Gastrocnemius medialis (tissue), 4 donors: ENCODE data around the gene OSTN. TPM values are rescaled to one million over a fixed set of nuclear protein-coding genes. Genes with fewer than 3 reads are reported as not detected.

ENCODE experiments used
- ATAC-seq, 2 donors: fragments of 150-250 bp; one replicate each; pipeline ENCODE4 v1.9.1; 2016
- DNase-seq, 2 donors: peaks; one replicate each; pipeline ENCODE4 v3.0.0-alpha.2; 2019
- H3K27ac ChIP-seq, 4 donors: fragments of 200-600 bp; sonication (generic); 1 replicate in 1 of 4; 2 replicates in 3 of 4; pipeline ENCODE4 v1.5.1; 2016 to 2018; ENCODE audit warnings: mild to moderate bottlenecking in 2 of 4, moderate library complexity in 1 of 4
- H3K27me3 ChIP-seq, 3 donors: fragments of 200-600 bp; sonication (generic) in 2 of 3; 1 replicate in 1 of 3; 2 replicates in 2 of 3; pipeline versions ENCODE4 v1.5.1 to v1.6.0; 2016 to 2019; ENCODE audit warnings: mild to moderate bottlenecking in 1 of 3, moderate library complexity in 1 of 3
- H3K36me3 ChIP-seq, 2 donors: fragments of 200-600 bp; sonication (generic) in 1 of 2; one replicate each; pipeline ENCODE4 v1.5.1; 2017 to 2018
- H3K4me1 ChIP-seq, 2 donors: fragments of 200-600 bp; sonication (generic) in 1 of 2; one replicate each; pipeline ENCODE4 v1.5.1; 2016 to 2017; ENCODE audit warnings: mild to moderate bottlenecking in 2 of 2
- H3K4me3 ChIP-seq, 4 donors: fragments of 200-600 bp; sonication (generic) in 3 of 4; 1 replicate in 1 of 4; 2 replicates in 3 of 4; pipeline ENCODE4 v1.5.1; 2016 to 2019; ENCODE audit warnings: mild to moderate bottlenecking in 2 of 4
- H3K9me3 ChIP-seq, 3 donors: fragments of 200-600 bp; sonication (generic) in 2 of 3; 1 replicate in 1 of 3; 2 replicates in 2 of 3; pipeline ENCODE4 v1.5.1; 2016 to 2019
- CTCF ChIP-seq, 5 experiments: fragments of 450-650 bp in 3 of 5; fragments of 200-600 bp in 2 of 5; sonication (generic) in 2 of 5; IDR thresholded peaks in 4 of 5; conservative IDR thresholded peaks in 1 of 5; 1 replicate in 4 of 5; 2 replicates in 1 of 5; pipeline ENCODE4 v1.5.1; 2016 to 2019; ENCODE audit warnings: antibody characterized with exemption in 5 of 5, mild to moderate bottlenecking in 3 of 5, moderate library complexity in 3 of 5
- POLR2A ChIP-seq, 2 donors: fragments of 450-650 bp; IDR thresholded peaks; one replicate each; pipeline ENCODE4 v1.6.1; 2017; ENCODE audit warnings: antibody characterized with exemption in 2 of 2, mild to moderate bottlenecking in 2 of 2, moderate library complexity in 2 of 2
- in situ Hi-C, 4 donors: fragments of 200-750 bp; cut with MboI; loops; one replicate each; pipeline versions ENCODE4 v1.15.0 to v1.8.0; 2017; ENCODE audit warnings: low sequenced_read_pairs in 4 of 4
- intact Hi-C: fragments of 100-400 bp; cut with DNase I; formaldehyde crosslinking; loops from one replicate; pipeline ENCODE4 v1.15.1; 2023; ENCODE audit warnings: low total_unique reads
- total RNA-seq, 4 donors: library from RNA; depleted of rRNA; stranded (reverse); fragments of >200 nt; gene quantifications; one replicate each; pipeline versions ENCODE4 v1.1.0 to v1.2.3, GENCODE V29; 2016

OSTN gene
- under 1 TPM in 1 of 4 donors, not detected in 3; 0.07 TPM for total RNA-seq

DNA sequence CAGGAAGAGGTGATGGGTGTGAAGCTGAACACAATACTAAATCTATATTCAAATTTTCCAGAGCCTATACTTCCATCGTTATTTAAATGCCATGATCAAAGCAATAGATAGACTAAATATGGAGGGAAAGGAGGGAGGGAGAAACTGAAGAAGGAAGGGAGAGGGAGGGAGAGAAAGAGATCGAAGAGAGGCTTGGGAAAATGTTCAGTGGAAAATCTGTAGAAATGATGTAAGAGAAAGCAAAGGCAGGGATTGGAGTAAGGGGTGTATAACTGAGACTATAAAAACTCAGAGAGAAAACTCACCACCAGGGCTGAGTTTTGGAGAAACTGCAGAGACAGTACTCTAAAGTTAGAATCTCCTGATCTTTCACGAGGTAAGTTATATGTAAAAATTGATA lies at the start of gene OSTN:
TSS of gene OSTN (plus strand) at position 310 of the 400 bp plus-strand sequence. CDS start 13,292 bp downstream, outside the sequence.
- Histone ChIP-seq H3K4me3 (no peak within 1 kb of the TSS), H3K27me3 (no peaks in the 10 kb centered on the region), H3K9me3 (no peaks in the 10 kb centered on the region), H3K4me1 (no peaks in the 10 kb centered on the region), H3K36me3 (no peaks in the 10 kb centered on the region), H3K27ac (no peak within 1 kb of the TSS)
- intact Hi-C loops = no loop called here
- no peak for TF ChIP-seq POLR2A (IDR thresholded peaks at IDR 0.05)
- DNase-seq (no peak), ATAC-seq (no peak)
- in situ Hi-C loops = no loop called here

- H3K27ac ChIP-seq = no peak overlapping the region
- H3K36me3 ChIP-seq = no peaks in the 10 kb centered on the region
- TF ChIP-seq POLR2A (IDR thresholded peaks at IDR 0.05) (no peak), CTCF (IDR thresholded peaks at IDR 0.05 in 4 of 5, conservative IDR thresholded peaks at IDR 0.05 in 1 of 5) (no peak)
- intact Hi-C loops (no loop called here), in situ Hi-C loops (no loop called here)
- no peak overlapping the region for H3K4me3 ChIP-seq
- no peak for DNase-seq
- no peaks in the 10 kb centered on the region for H3K27me3 ChIP-seq
- H3K4me1 ChIP-seq = no peaks in the 10 kb centered on the region
- peaks cover 0 to 6% (median 0%) of the 10 kb centered on the region in 3 donors for H3K9me3 ChIP-seq
- no peak for ATAC-seq
Measured at GRCh38 chr3:191151653-191152052, 47.4 kb upstream of the OSTN start.

- H3K27ac ChIP-seq = no peak overlapping the region
- no peak for TF ChIP-seq POLR2A (IDR thresholded peaks at IDR 0.05)
- no peak for TF ChIP-seq CTCF (IDR thresholded peaks at IDR 0.05 in 4 of 5, conservative IDR thresholded peaks at IDR 0.05 in 1 of 5)
- ATAC-seq = no peak
- H3K27me3 ChIP-seq = no peaks in the 10 kb centered on the region
- intact Hi-C loops (no loop called here), in situ Hi-C loops (no loop called here)
- no peak for DNase-seq
- no peak overlapping the region for H3K4me3 ChIP-seq
- no peaks in the 10 kb centered on the region for H3K4me1 ChIP-seq
- peaks cover 0 to 6% (median 0%) of the 10 kb centered on the region in 3 donors for H3K9me3 ChIP-seq
- no peaks in the 10 kb centered on the region for H3K36me3 ChIP-seq
Measured at GRCh38 chr3:191154827-191155226, 44.2 kb upstream of the OSTN start.

- no peaks in the 10 kb centered on the region for H3K36me3 ChIP-seq
- H3K9me3 ChIP-seq = peaks cover 0 to 6% (median 0%) of the 10 kb centered on the region in 3 donors
- ATAC-seq (no peak), DNase-seq (no peak)
- TF ChIP-seq POLR2A (IDR thresholded peaks at IDR 0.05) (no peak), CTCF (IDR thresholded peaks at IDR 0.05 in 4 of 5, conservative IDR thresholded peaks at IDR 0.05 in 1 of 5) (no peak)
- in situ Hi-C loops (no loop called here), intact Hi-C loops (no loop called here)
- H3K4me3 ChIP-seq = no peak overlapping the region
- no peak overlapping the region for H3K27ac ChIP-seq
- no peaks in the 10 kb centered on the region for H3K4me1 ChIP-seq
- H3K27me3 ChIP-seq = no peaks in the 10 kb centered on the region
Measured at GRCh38 chr3:191158247-191158646, 40.8 kb upstream of the OSTN start.

- Histone ChIP-seq H3K4me1 (no peaks in the 10 kb centered on the region), H3K4me3 (no peak overlapping the region), H3K36me3 (no peaks in the 10 kb centered on the region), H3K9me3 (peaks cover 0 to 6% (median 0%) of the 10 kb centered on the region in 3 donors), H3K27me3 (no peaks in the 10 kb centered on the region), H3K27ac (no peak overlapping the region)
- no peak for TF ChIP-seq CTCF (IDR thresholded peaks at IDR 0.05 in 4 of 5, conservative IDR thresholded peaks at IDR 0.05 in 1 of 5)
- no peak for TF ChIP-seq POLR2A (IDR thresholded peaks at IDR 0.05)
- DNase-seq (no peak), ATAC-seq (no peak)
- in situ Hi-C loops (no loop called here), intact Hi-C loops (no loop called here)
Measured at GRCh38 chr3:191158815-191159214, 40.2 kb upstream of the OSTN start.
